Stimulated activated CD4-positive, alpha-beta T cell treated with anti-CD3 and anti-CD28 coated beads, Interleukin-4, amount 100 ng/mL, for 24 hours (primary cell): Measurements from ENCODE around the gene GPR37.
A peak's percentile ranks its signal among the peaks of the same experiment; 100 is the strongest.

Experiments
- DNase-seq: peaks from one replicate; pipeline ENCODE4 v3.0.0-alpha.2; 2020

The GPR37 gene, protein sequence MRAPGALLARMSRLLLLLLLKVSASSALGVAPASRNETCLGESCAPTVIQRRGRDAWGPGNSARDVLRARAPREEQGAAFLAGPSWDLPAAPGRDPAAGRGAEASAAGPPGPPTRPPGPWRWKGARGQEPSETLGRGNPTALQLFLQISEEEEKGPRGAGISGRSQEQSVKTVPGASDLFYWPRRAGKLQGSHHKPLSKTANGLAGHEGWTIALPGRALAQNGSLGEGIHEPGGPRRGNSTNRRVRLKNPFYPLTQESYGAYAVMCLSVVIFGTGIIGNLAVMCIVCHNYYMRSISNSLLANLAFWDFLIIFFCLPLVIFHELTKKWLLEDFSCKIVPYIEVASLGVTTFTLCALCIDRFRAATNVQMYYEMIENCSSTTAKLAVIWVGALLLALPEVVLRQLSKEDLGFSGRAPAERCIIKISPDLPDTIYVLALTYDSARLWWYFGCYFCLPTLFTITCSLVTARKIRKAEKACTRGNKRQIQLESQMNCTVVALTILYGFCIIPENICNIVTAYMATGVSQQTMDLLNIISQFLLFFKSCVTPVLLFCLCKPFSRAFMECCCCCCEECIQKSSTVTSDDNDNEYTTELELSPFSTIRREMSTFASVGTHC

DNA sequence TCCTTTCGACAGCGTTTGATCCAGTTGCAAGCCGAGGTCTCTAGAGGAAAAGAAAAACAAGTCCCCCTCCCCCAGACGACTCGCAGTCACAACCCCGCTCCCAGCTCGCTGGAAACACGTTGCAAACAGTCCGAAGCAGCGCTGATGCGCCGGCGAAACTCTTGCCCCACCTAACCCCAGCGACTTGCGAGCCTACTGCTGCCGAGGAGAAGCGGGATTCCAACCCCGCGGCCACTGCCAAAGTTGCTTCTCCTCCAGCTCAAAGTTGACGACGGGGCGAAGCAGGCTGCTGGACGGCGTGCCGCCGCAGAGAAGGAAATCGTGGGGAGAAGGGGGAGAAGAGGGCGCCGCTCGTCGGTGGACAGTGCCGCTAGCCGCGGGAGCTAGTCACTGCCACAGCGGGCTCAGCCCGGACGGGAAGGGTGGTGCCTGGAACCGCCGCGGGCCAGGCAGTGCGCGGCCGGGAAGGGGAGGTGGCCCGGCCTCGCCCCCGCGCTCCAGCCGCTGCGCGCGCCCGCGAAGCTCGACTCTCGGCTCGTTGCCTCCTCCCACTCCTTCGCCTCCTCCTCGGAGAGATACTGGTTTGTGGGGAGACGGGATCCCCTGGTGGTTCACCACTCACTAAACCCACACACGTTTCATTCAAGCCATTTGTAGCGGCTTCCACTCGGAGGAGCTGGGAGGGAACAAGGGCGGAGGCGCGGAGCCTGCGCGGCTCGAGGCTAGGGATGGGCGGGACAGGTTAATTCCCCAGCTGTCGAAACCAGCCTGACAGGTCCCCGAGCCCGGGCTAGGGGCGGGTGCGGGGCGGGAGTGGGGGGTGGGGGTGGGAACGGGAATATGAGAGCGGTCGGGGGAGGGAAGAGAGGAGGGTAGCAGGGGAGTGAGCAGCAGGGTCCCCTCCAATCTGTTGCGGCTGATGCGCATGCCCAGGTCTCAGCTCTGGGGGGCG lies at the start of gene GPR37:
TSS of gene GPR37 (minus strand) at position 392 of the 952 bp plus-strand sequence. CDS start 816 bp downstream, outside the sequence.
- DNase-seq, result peak; percentile 18

DNA sequence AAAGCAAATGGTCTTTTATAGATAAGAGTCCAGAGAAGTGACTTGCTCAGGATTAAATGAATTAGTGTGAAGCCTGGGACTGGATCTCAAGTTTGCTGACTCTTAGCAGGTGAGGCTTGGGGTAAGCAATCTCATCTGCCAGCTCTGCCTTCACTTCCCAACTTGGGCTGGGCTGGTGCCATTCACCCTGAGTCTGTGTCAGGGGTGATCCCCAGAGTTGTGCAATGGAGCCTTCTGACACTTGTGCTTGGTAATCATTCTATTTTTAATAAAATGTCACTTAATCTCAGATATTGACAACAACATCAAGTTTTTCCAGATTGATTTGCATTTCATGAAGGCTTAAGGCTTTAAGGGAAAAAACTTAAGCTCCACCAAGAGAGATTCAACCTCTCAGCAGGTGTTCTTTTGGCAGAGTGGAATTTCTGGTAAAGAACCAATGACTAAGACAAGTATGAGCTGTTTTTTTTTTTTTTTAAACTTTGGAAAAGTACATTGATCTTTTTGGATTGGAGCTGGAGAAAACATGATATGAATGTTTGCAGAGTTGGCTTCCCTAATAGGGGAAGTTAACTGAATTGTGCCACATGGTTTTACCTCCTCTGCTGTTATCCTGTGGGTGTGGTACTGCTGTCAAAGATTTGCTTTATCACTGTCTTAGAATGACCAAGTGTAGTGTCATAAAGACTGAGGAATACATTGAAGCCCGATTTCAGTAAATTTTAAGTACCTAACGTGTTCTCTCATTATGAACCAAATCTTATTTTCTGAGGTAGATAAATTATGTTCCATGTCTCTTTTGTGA lies 48.6 kb upstream of the GPR37 start:
- no peak for DNase-seq

DNA sequence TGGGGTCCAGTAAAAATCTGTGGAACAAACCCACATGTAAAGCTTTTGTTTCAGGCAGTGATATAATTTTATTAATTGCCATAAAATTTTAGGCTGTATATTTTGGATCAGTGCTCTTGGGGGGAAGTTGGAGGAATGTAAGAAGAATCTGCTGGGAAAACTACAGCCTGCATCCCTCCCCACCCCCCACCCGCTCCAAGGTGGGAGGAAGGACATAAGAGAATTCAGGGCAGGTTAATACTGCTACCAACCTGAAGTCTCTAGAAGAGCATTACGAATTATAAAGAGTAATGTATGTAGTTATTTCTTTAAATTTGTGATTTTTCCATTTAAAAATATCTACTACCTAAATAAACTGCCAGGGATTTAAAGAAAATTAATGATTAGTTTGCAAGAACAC lies 47.2 kb upstream of the GPR37 start:
- no peak for DNase-seq

DNA sequence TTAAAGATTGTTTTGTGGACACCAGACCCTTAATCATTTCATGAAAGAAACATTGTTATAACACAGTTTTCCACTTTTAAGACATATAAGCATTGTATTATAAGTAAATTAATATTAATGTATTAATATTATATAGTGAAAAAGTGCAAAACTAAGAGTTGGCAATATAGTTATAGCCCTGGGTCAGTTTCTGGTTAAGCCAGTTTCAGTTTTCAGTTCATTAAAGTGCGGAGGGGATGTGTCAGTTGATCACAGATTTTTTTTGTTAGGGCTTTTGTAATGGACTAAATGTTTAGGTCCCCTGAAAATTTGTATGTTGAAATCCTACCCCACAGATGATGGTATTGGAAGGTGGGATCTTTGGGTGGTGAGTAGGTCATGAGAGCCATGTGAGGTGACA lies 45.7 kb upstream of the GPR37 start:
- no peak for DNase-seq

DNA sequence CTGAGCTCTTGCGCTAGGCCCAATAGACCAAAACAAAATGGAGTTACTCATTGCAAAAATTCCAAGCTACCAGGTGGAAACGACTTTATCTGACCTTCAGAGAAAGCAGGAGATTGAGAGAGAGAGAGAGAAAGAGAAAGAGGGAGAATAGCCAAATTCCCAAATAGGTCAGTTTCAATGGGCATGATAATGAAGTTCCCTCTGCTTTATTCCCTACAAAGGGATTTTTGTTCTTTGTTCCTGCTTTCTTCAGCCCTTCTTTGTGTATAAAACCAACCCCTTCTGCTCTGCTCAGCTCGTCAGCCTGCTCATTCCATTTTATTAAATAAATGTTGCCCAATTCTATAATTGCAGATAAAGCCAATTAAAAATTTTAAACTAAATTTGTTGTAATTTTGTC lies 45.0 kb upstream of the GPR37 start:
- DNase-seq, result no peak

DNA sequence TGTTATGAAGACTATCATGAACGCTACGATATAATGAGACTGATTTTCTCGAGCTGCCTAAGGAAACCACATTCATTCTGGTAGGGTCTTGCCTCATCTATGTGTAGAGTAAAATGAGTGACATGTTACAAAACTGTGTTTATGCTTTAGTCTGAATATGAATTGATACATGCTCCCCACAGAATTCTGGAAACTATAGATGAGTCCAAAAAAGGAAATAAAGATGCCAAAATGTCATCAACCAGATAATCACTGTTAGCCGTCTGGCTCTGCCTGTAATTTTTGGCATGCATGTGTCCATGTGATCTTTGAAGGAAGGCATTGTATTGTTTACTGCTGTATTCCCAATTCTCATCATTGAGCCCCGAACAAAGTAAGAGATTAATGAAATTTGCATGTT lies 42.6 kb upstream of the GPR37 start:
- DNase-seq, result no peak

DNA sequence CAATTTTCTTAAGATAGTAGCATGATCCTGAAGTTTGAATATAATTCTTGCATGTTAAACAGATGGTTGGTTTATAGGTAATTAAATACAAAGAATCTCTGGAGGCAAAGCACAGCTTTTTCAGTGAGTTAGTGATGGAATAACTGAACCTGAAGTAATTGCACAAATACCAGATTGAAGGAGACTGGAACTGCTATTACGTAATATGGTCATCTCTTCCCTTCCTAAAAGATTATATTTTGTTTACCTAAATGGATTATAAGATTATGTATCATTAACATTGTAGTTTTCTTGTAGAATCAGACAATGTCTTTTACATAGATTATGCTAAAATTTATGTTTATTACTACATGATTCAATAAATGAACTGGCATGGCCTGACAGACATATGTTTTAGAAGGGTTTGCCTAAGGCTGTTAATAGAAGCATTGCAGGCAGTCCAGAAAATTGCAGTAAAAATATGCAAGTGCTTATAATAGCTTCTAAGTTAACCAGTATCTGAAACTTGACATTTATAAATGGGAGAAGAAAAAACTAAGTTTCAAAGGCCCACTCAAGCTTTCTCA lies 35.8 kb upstream of the GPR37 start:
- no peak for DNase-seq

DNA sequence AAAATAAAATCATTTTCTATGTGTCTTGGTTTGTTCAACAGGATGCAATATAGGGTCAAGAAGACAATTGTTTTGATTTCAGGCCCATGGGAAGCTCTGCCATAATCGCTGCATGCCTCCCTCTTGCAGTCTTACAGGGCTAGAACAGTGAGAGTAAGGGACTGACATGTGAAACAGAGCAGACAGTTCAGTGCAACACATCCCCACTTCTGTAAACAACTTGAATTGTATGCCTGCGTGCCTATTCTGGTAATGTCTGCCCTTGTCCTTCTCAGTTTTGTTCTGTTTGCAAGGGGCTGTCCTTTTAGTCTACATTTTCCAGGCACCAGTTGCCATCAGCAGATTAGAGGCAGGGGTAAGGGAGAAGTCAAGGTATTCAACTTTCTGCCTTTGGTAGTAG lies 34.8 kb upstream of the GPR37 start:
- DNase-seq, result no peak

DNA sequence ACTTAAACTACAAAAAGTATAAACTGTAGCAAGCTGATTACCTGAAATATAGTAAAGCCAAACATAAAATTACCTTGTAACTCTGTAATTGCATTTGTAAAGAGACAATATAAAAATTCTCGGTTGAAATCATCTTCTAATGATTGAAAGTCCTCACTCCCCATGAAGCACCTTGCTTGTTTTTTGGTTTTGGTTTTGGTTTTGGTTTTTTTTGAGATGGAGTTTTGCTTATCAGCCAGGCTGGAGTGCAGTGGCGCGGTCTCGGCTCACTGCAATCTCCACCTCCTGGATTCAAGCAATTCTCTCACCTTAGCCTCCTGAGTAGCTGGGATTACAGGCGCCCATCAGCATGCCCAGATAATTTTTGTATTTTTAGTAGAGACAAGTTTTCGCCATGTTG lies 33.9 kb upstream of the GPR37 start:
- DNase-seq, result no peak

DNA sequence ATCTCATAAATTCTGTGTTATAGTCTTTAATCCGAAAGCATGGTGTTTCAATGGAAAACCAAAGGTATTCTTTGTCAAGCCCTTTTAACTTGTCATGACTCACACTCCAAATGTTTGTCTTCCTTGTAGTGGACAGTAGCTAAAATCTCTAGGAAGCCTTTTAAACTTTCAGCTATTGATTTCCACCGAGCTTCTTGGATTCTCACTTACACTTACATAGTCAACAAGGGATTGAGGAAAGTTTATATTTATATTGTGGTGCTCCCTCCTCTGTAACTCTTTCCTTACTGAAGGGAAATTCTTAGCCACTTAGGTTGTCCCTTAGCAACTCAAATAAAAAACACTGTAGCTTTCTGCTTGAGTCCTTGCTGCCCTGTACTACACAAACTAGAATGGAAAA lies 31.2 kb upstream of the GPR37 start:
- DNase-seq, result no peak

DNA sequence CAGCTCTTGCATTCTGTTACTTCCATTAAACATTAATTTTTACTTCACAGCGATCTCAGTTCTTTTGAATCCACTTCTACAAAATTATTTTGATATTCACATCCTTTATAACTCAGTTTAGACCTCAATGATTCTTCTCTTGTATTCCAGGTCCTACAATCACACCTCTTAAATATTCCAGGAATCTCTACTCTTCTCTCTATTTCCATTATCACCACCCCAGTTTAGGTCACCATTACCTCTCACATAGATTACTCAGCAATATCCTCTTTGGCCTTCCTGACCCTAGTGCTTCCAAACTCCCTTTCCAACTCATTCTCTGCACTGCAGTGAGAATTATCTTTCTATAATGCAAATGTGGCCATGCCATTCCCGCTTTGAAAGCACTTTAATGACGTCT lies 27.1 kb upstream of the GPR37 start:
- no peak for DNase-seq

DNA sequence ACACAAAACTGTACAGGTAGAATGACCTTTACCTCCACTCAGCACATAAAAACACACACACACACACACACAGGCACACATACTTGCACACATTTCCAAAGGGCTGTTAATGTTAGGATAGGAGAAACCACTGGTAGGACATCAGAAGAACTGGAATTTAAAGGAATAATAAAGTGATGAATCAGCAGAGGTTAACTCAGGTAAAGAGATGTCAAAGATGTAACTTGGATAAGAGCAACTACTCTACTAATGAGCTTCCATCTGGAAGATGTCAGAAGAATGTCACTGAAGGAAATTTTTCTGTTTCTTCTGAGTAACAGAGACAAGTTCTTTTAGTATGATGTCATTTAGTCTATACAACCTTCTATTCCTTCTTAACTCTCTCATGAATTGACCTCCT lies 26.4 kb upstream of the GPR37 start:
- no peak for DNase-seq

DNA sequence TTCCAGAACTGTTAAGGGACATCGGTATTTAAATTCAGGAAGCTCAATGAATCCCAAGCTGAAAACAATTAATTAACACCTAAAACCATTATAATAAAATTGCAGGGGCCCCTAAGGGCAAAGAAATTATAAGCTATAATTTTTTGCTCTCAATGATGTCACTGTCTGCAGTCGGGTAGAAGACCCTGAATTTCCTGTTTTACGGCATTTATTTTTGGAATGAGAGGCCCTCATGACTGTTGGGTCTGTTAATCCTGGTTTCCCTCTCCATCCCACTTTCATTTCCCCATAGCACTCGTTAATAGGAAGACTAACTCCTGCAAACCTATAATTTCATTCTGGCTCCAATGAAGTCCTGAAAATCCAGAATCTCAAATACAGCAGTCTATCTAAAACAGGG lies 25.8 kb upstream of the GPR37 start:
- DNase-seq, result no peak

DNA sequence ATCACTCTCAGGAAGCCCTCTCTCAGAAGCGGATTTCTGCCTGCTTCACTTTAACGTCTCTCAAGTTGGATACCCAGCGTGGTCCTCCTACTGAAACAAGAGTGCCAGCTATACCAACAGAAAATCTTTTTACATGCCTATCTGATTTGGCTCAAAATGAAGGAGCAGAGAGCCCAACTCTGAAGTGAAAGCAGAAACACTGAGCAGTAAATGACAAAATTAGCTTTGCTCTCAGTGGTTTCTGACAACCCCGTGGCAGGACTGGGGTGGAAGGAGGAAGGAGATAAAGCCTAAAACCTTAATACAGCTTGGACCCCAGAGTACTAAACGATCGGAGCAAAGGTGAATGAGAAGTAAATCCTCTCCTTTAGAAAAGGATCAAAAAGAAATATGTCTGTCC lies 25.1 kb upstream of the GPR37 start:
- no peak for DNase-seq

DNA sequence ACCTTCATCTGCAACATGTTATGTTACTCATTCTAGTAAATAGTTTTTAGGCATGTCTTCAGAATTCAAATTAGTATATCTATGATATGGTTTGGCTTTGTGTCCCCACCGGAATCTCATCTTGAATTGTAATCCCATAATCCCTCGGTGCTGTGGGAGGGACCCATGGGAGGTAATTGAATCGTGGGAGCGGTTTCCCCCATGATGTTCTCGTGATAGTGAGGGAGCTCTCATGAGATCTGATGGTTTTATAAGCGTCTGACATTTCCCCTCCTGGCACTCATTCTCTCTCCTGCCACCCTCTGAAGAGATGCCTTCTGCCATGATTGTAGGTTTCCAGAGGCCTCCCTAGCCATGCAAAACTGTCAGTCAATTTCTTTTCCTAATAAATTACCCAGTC lies 20.4 kb upstream of the GPR37 start:
- no peak for DNase-seq

DNA sequence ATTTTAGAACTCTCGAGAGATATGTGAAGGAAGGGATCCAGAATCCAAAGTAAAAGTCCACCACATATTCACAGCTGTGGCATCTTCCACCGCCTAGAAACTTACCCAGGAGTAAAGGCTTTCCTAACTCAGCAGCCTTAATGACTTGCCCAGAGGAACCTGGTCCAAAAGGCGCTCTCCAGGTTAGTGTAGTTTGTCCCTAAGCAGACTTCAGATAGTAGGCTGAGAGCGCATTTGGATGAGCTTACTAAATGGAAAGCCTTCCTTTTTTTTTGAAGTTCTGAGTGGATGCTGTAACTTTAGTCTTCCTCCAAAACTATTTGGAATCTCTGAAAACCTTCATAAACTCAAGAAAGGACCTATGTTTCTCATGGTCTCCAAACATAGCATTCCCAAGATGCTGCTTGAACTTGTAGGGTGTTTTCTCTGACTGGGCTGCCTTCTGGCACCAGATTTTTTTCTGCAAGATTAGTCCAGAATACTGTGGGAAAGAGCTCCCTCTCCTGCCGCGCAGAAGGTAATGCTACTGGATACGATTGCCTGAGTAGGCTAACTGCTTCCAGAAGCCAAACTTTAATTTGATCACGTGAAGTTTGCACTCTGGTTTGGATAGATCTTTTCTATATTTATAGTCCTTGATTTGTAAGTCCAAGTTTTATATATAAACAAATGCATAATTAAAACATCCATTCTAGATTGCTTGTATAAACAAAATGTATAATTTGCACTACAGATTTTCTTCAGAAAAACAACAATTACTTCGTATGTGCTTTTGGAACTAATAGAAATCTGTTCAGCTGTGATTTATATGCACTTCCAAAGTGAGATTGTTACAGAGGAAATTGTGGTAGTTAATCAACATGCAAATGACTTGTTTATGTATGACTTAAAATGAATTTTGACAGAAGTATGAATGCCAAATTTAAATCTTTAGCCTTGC lies 19.6 kb upstream of the GPR37 start:
- no peak for DNase-seq

DNA sequence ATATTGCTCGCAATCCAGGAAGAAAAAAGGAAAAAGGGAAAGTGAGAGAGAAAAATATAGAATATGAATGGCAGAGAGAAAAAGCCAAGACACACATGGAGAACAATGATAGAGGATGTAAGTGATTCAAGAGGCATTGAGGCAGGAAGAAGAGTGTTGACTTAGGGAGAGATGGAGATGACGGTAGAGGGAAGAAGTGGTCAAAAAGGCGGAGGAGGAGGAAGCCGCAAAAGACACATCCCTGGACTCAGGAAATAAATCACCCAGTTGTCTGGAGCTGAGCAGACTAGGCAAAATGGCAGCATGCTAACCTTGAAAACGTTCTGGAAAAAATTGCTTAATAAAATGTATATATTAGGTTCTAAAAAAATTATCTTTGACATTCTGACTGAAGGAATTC lies 17.7 kb upstream of the GPR37 start:
- DNase-seq, result no peak

DNA sequence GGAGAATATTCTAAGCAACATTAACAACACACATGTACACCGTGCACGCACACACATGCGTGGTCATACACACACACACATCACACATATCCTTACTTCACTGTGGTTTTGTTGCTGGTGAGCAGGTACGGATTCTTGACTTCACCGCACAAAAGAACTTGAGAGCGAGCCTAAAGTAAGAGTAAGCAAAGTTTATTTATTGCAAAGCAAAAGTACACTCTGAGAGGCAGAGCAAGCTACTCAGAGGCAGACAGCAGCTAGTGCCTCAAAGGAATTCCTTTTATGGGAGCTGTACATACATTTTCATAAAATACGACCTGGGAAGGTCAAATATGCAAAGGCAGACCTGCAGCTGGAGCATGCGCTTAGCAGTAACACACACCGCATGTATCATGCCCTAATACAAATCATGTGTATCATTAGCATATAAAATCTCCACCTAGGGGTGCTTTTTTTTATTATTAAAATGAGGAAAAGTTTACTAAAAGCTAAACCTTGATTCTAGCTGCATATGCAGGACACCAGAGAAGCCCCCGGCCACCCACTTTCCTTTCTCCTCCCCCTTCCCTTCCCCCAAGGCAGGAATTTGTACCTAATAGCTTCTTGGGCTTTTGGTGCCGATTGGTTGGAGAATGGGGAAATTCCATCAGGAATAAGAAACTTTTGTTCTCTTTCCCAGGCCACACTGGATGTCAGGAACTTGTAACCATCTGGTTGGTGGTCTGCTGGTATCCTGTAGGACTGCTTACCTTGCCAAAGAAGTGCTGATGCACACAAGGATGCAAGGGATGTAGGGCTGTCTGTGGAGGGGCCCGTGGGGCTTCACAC lies 16.5 kb upstream of the GPR37 start:
- no peak for DNase-seq

DNA sequence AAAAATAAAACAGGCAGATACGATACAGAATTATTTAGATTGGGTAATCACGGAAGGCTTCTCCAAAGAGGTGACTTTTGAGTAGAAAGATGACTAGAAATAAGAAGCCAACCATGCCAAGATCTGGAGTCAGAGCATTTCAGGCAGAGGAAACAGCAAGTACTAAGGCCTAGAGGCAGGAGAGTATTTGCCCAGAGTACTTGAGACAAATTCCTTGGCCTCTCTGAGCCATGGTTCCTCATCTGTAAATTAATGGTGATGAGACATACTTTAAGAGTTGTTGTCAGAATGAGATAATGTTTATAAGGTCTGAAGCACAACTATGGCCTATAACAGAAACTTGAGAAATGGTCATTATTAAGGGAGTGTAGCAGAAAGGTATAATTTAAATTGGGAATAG lies 15.8 kb upstream of the GPR37 start:
- DNase-seq, result no peak

DNA sequence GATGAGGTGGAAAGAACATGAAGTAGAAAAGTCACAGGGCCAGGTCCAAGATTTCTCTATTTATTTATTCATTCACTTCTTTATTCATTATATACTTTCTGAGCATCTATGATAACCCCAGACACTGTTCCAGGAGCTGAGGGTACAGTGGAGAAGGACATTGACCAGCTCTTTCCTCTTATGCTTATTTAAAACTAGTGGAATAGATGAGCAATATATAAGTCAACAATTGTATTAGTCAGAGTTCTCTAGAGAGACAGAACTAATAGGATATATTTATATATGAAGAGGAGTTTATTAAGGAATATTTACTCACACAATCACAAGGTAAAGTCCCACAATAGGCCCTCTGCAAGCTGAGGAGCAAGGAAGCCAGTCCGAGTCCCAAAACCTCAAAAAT lies 15.0 kb upstream of the GPR37 start:
- no peak for DNase-seq
